HCT116 (cell line): ENCODE measurements around the gene PSAP.

Source experiments
- ATF3 ChIP-seq: IDR thresholded peaks from 2 replicates; pipeline ENCODE4 v1.6.1; 2012
- CTCF ChIP-seq, 3 experiments: fragments of 200-600 bp in 1 of 3; sonication (generic) in 1 of 3; IDR thresholded peaks in 2 of 3; conservative IDR thresholded peaks in 1 of 3; 2 replicates each; pipeline ENCODE4 v1.5.1; 2012 to 2017; ENCODE audit warnings: low read depth in 2 of 3, low read length in 2 of 3, antibody characterized with exemption in 1 of 3, borderline replicate concordance in 1 of 3, control low read depth in 1 of 3, mild to moderate bottlenecking in 1 of 3, mixed read lengths in 1 of 3, mixed run types in 1 of 3, moderate library complexity in 1 of 3; ENCODE audit not compliant: insufficient read depth in 1 of 3
- ELF1 ChIP-seq: IDR thresholded peaks from 2 replicates; pipeline ENCODE4 v1.6.1; 2012; ENCODE audit warnings: low read depth, borderline replicate concordance
- EZH2 ChIP-seq: fragments of 200-600 bp; sonication (generic); IDR thresholded peaks from 2 replicates; pipeline ENCODE4 v1.6.1; 2017; ENCODE audit warnings: antibody characterized with exemption, mixed run types
- EZH2phosphoT487 ChIP-seq: fragments of 200-600 bp; IDR thresholded peaks from 2 replicates; pipeline ENCODE4 v1.6.1; 2018; ENCODE audit warnings: antibody characterized with exemption, borderline replicate concordance
- JUND ChIP-seq: IDR thresholded peaks from 2 replicates; pipeline ENCODE4 v1.6.1; 2012
- MAX ChIP-seq: IDR thresholded peaks from 2 replicates; pipeline ENCODE4 v1.6.1; 2012
- POLR2A ChIP-seq: IDR thresholded peaks from 2 replicates; pipeline ENCODE4 v1.7.0; 2011; ENCODE audit warnings: borderline replicate concordance; ENCODE audit not compliant: insufficient read depth, insufficient read length; ENCODE audit errors: extremely low read depth
- POLR2AphosphoS5 ChIP-seq: IDR thresholded peaks from 2 replicates; pipeline ENCODE4 v1.6.1; 2011; ENCODE audit warnings: mild to moderate bottlenecking, low read depth, low read length, moderate library complexity
- SIN3A ChIP-seq: IDR thresholded peaks from 2 replicates; pipeline ENCODE4 v1.6.1; 2012; ENCODE audit warnings: low read depth
- SP1 ChIP-seq: IDR thresholded peaks from 2 replicates; pipeline ENCODE4 v1.6.1; 2012; ENCODE audit warnings: low read depth
- SRF ChIP-seq: IDR thresholded peaks from 2 replicates; pipeline ENCODE4 v1.6.1; 2012; ENCODE audit warnings: low read depth
- ZFX ChIP-seq: fragments of 450-650 bp; IDR thresholded peaks from 2 replicates; pipeline ENCODE4 v1.6.1; 2017

- no peak for TF ChIP-seq ELF1
- TF ChIP-seq CTCF (IDR thresholded peaks at IDR 0.05 in 2 of 3, conservative IDR thresholded peaks at IDR 0.05 in 1 of 3; ENCODE audit: borderline replicate concordance in 1 of 3, insufficient read depth in 1 of 3, low read depth in 2 of 3, low read length in 2 of 3), result no peak
- no peak for TF ChIP-seq POLR2AphosphoS5
- TF ChIP-seq JUND, result no peak
- TF ChIP-seq SRF, result no peak
- no peak for TF ChIP-seq ZFX
- TF ChIP-seq POLR2A, result no peak
- TF ChIP-seq ATF3, result no peak
- no peak for TF ChIP-seq EZH2
- no peak for TF ChIP-seq MAX
- no peak for TF ChIP-seq SP1
- TF ChIP-seq EZH2phosphoT487, result no peak
- TF ChIP-seq SIN3A, result no peak
Measured at GRCh38 chr10:71891437-71891836, 40.4 kb upstream of the PSAP start.
